IMR-90 (cell line): ENCODE results near the gene SLC35B2. TPM values are rescaled to one million over a fixed set of nuclear protein-coding genes. Genes with fewer than 3 reads are reported as not detected.

Source experiments
- ATAC-seq: fragments of 200-7000 bp; cut with Tn5 transposase; 2 replicates; pipeline ENCODE4 v1.9.1; 2020; ENCODE audit warnings: low read depth, mild to moderate bottlenecking, moderate library complexity
- BruUV-seq: library from RNA; stranded (reverse); fragments of 400-500 nt; replicated peaks from 2 replicates; lab custom pipeline; 2021; lab: Mats Ljungman, UMichigan
- CTCF ChIA-PET: fragments of 300-600 bp; formaldehyde crosslinking; extraction: SDS; loops from one replicate; lab custom pipeline; 2021; ENCODE audit warnings: antibody characterized with exemption; lab: Yijun Ruan, JAX
- POLR2A ChIA-PET: fragments of 300-600 bp; sonication (Branson Sonifier 250); formaldehyde crosslinking; loops from one replicate; lab custom pipeline; 2022; ENCODE audit warnings: antibody characterized with exemption; ENCODE audit not compliant: unreplicated experiment; lab: Charles Lee
- DNase-seq: peaks from one replicate; pipeline ENCODE4 v3.0.0; 2013
- H2AFZ ChIP-seq: replicated peaks from 2 replicates; pipeline ENCODE3; 2013; ENCODE audit warnings: low read length, mild to moderate bottlenecking; ENCODE audit not compliant: poor library complexity
- H2AK5ac ChIP-seq: 2 replicates; pipeline ENCODE4 v1.6.1; 2013; ENCODE audit warnings: low read depth, low read length, inconsistent platforms
- H2AK9ac ChIP-seq: replicated peaks from 2 replicates; pipeline ENCODE3; 2013; ENCODE audit warnings: mild to moderate bottlenecking, low read depth, low read length, moderate library complexity; ENCODE audit not compliant: poor library complexity
- H2BK120ac ChIP-seq: 2 replicates; pipeline ENCODE4 v1.6.1; 2013; ENCODE audit warnings: low read depth, low read length, inconsistent platforms
- H2BK15ac ChIP-seq: 3 replicates; pipeline ENCODE4 v1.6.1; 2013; ENCODE audit warnings: low read depth, low read length, inconsistent platforms
- H2BK20ac ChIP-seq: 2 replicates; pipeline ENCODE4 v1.6.1; 2013; ENCODE audit warnings: low read depth, mild to moderate bottlenecking, inconsistent platforms, low read length, moderate library complexity
- H2BK5ac ChIP-seq: 2 replicates; pipeline ENCODE4 v1.6.1; 2013; ENCODE audit warnings: mild to moderate bottlenecking, low read depth, low read length, inconsistent platforms; ENCODE audit not compliant: poor library complexity, severe bottlenecking
- H3K14ac ChIP-seq: replicated peaks from 2 replicates; pipeline ENCODE4 v1.6.1; 2013; ENCODE audit warnings: low read depth, low read length, inconsistent platforms
- H3K18ac ChIP-seq: 2 replicates; pipeline ENCODE4 v1.6.1; 2013; ENCODE audit warnings: low read depth, low read length, control low read depth
- H3K23ac ChIP-seq: 2 replicates; pipeline ENCODE4 v1.6.1; 2013; ENCODE audit warnings: low read depth, low read length, inconsistent platforms
- H3K27ac ChIP-seq: 2 replicates; pipeline ENCODE4 v1.5.1; 2013; ENCODE audit warnings: mild to moderate bottlenecking, control low read depth, low read length; ENCODE audit not compliant: insufficient read depth
- H3K27me3 ChIP-seq: 2 replicates; pipeline ENCODE4 v1.6.1; 2013; ENCODE audit warnings: low read length; ENCODE audit not compliant: control insufficient read depth, insufficient read depth
- H3K36me3 ChIP-seq: 2 replicates; pipeline ENCODE4 v1.6.1; 2013; ENCODE audit warnings: low read length, mixed read lengths; ENCODE audit not compliant: control insufficient read depth, insufficient read depth
- H3K4ac ChIP-seq: 2 replicates; pipeline ENCODE4 v1.6.1; 2013; ENCODE audit warnings: low read depth, low read length, inconsistent platforms
- H3K4me1 ChIP-seq: 2 replicates; pipeline ENCODE4 v1.6.1; 2013; ENCODE audit warnings: low read length, mixed read lengths; ENCODE audit not compliant: control insufficient read depth, insufficient read depth
- H3K4me2 ChIP-seq: 2 replicates; pipeline ENCODE4 v1.6.1; 2013; ENCODE audit warnings: low read depth, mild to moderate bottlenecking, control low read depth, low read length, moderate library complexity
- H3K4me3 ChIP-seq: 2 replicates; pipeline ENCODE4 v1.5.1; 2013; ENCODE audit warnings: low read depth, mild to moderate bottlenecking, control low read depth, low read length, moderate library complexity; ENCODE audit not compliant: insufficient read depth
- H3K56ac ChIP-seq: 2 replicates; pipeline ENCODE4 v1.6.1; 2013; ENCODE audit warnings: low read length, inconsistent platforms; ENCODE audit not compliant: insufficient read depth; ENCODE audit errors: extremely low read depth
- H3K79me1 ChIP-seq, 2 experiments: 2 replicates each; pipeline ENCODE4 v1.6.1; 2013; ENCODE audit warnings: low read length in 2 of 2, inconsistent platforms in 1 of 2, low read depth in 1 of 2
- H3K9ac ChIP-seq: 2 replicates; pipeline ENCODE4 v1.6.1; 2013; ENCODE audit warnings: low read depth, low read length, control low read depth
- H3K9me1 ChIP-seq: 2 replicates; pipeline ENCODE4 v1.6.1; 2013; ENCODE audit warnings: low read length, inconsistent platforms; ENCODE audit not compliant: insufficient read depth
- H3K9me3 ChIP-seq: 2 replicates; pipeline ENCODE4 v1.6.1; 2013; ENCODE audit warnings: low read length; ENCODE audit not compliant: control insufficient read depth, insufficient read depth
- H4K20me1 ChIP-seq: 2 replicates; pipeline ENCODE4 v1.6.1; 2013; ENCODE audit warnings: low read length, inconsistent platforms; ENCODE audit not compliant: insufficient read depth
- H4K5ac ChIP-seq: 2 replicates; pipeline ENCODE4 v1.6.1; 2013; ENCODE audit warnings: mild to moderate bottlenecking, low read depth, low read length, control low read depth
- H4K8ac ChIP-seq, 2 experiments: 2 replicates each; pipeline ENCODE4 v1.6.1; 2013; ENCODE audit warnings: low read depth in 2 of 2, low read length in 2 of 2, control low read depth in 1 of 2, inconsistent platforms in 1 of 2
- H4K91ac ChIP-seq: 2 replicates; pipeline ENCODE4 v1.6.1; 2013; ENCODE audit warnings: low read depth, low read length, inconsistent platforms; ENCODE audit not compliant: insufficient read depth
- FOS ChIP-seq: fragments of 150-350 bp; IDR thresholded peaks from 2 replicates; pipeline ENCODE4 v1.6.1; 2016; ENCODE audit warnings: low read depth, low read length
- MAFK ChIP-seq: IDR thresholded peaks from 2 replicates; pipeline ENCODE4 v1.6.1; 2012; ENCODE audit warnings: low read depth, low read length, improper control_type of control experiment
- NFE2L2 ChIP-seq: fragments of 150-350 bp; IDR thresholded peaks from 2 replicates; pipeline ENCODE4 v1.6.1; 2016; ENCODE audit warnings: low read depth, mild to moderate bottlenecking, low read length
- WGBS, 2 experiments: methylation state at CpG; one replicate each; pipeline versions ENCODE4 v1.1.5 to v1.1.7; 2013; ENCODE audit warnings: missing lambda C conversion rate in 2 of 2; ENCODE audit not compliant: insufficient read length in 1 of 2; ENCODE audit errors: extremely low coverage in 2 of 2; 5-methylcytosine and 5-hydroxymethylcytosine counted together
- dilution Hi-C: fragments of 300-500 bp; cut with HindIII; formaldehyde crosslinking; loops from one replicate; pipeline ENCODE4 v1.14.3; 2018; ENCODE audit warnings: low sequenced_read_pairs; ENCODE audit not compliant: unreplicated experiment
- in situ Hi-C: fragments of 300-500 bp; cut with MboI; formaldehyde crosslinking; loops from 3 replicates; pipeline ENCODE4 v1.14.3; 2019; ENCODE audit warnings: low sequenced_read_pairs, inconsistent platforms, mixed read lengths
- intact Hi-C: fragments of 100-400 bp; cut with micrococcal nuclease; formaldehyde crosslinking; loops from 2 replicates; pipeline ENCODE4 v1.10.0; 2022
- polyA plus RNA-seq, 3 experiments: library from polyadenylated mRNA; depleted of rRNA; stranded (reverse); fragments of >200 nt; gene quantifications; 2 replicates each; pipeline ENCODE4 v1.2.3, GENCODE V29; 2012; ENCODE audit warnings: low replicate concordance in 1 of 3
- total RNA-seq: library from RNA; depleted of rRNA; stranded (reverse); fragments of >200 nt; gene quantifications from 2 replicates; pipeline ENCODE4 v1.2.3, GENCODE V29; 2012

SLC35B2 gene
- total and polyA plus RNA-seq, 2 of the 4 experiments (the other 2 are of a cell fraction), result 51.4 to 89.9 TPM

DNA sequence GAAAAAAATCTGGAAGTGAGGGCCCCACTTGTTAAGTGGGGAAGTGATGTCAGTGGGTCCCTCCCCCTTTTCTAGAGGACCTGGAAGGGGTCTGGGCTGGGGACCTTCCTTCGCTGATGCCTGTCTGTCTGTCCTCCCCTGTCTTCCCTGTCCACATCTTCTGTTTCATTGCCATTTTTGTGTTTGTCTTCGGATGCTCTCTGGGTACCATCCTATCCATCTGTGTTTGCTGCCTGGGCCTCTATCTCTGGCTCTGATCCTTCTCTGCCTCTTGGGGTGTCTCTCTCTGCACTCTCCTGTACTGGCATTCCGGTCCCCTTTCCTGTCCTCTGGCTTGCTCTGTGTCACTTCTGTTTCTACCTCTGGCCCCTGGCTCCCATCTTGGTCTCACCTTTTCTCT lies 15.2 kb upstream of the SLC35B2 start:
- no peak overlapping the region for H3K27ac ChIP-seq
- H3K27me3 ChIP-seq, result peaks cover 78% of the 10 kb centered on the region
- in situ Hi-C loops, result no loop called here
- no peak overlapping the region for H2AK9ac ChIP-seq
- no peaks in the 10 kb centered on the region for H3K9me3 ChIP-seq
- no peak for DNase-seq
- no peak overlapping the region for H2AFZ ChIP-seq
- H4K8ac ChIP-seq, result no peak overlapping the region
- H3K18ac ChIP-seq, result no peak overlapping the region
- BruUV-seq, result no TSS peak
- no peaks in the 10 kb centered on the region for H3K36me3 ChIP-seq
- H3K79me1 ChIP-seq, result no peaks in the 10 kb centered on the region
- H2BK5ac ChIP-seq, result no peak overlapping the region
- no peak overlapping the region for H2AK5ac ChIP-seq
- H2BK20ac ChIP-seq, result no peak overlapping the region
- H3K23ac ChIP-seq, result no peak overlapping the region
- H4K5ac ChIP-seq, result no peak overlapping the region
- no peaks in the 10 kb centered on the region for H3K9me1 ChIP-seq
- WGBS, 2 experiments, result 70% methylated on average over 2 of the region's 3 CpGs; no CpG with 5 or more reads in 1 of the 2 experiments
- no peak overlapping the region for H3K9ac ChIP-seq
- H4K91ac ChIP-seq, result no peak overlapping the region
- H2BK15ac ChIP-seq, result no peak overlapping the region
- H3K4ac ChIP-seq, result no peak overlapping the region
- no peak overlapping the region for H3K56ac ChIP-seq
- no peak overlapping the region for H2BK120ac ChIP-seq
- ATAC-seq, result no peak
- no peak overlapping the region for H3K14ac ChIP-seq
- dilution Hi-C loops, result no loop called here
- intact Hi-C loops, result no loop called here
- H3K4me3 ChIP-seq, result no peak overlapping the region
- H3K4me1 ChIP-seq, result no peaks in the 10 kb centered on the region
- no peaks in the 10 kb centered on the region; the same call in 1 of the 2 replicates for H4K20me1 ChIP-seq
- POLR2A ChIA-PET, result no interaction called here
- CTCF ChIA-PET, result no interaction called here
- no peak overlapping the region for H3K4me2 ChIP-seq
- TF ChIP-seq MAFK, result no peak
- no peak for TF ChIP-seq FOS
- no peak for TF ChIP-seq NFE2L2
